Cardiac fibroblast (primary cell): ENCODE measurements around the gene SHISA5.

Experiments used
- DNase-seq, 2 donors: peaks; one replicate each; pipeline versions ENCODE4 v3.0.0 to v3.0.0-alpha.2; 2010; ENCODE audit warnings: low read depth in 2 of 2
- H3K4me3 ChIP-seq, 2 donors: replicated peaks in 1 of 2; 1 replicate in 1 of 2; 2 replicates in 1 of 2; pipeline ENCODE4 v1.5.1; 2011; ENCODE audit warnings: low read depth in 2 of 2, low read length in 2 of 2, mild to moderate bottlenecking in 2 of 2, moderate library complexity in 1 of 2
- TF ChIP-seq, protein P1 (sequence below): IDR thresholded peaks from one replicate; pipeline ENCODE4 v1.5.1; 2011; ENCODE audit warnings: low read depth, mild to moderate bottlenecking, low read length, inconsistent platforms

Gene SHISA5

DNA sequence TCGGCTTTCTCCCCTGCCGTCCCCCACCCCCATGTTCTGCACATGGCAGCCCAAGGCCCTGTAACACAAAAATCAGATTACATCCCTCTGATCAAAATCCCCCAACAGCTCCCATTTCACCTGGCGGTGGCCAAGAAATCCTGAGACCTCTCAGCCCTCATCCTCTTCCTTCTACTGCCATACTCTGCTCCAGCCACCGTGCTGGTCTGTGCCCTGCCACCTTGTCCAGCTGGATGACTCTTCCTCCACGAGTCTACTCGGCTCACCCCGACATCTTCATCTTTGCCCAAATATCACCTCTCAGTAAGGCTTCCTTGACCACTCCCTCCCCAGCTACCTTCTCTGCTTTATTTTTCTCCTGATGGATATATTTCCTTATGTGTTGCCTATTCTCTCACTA is 67.1 kb downstream of the SHISA5 start:
- TF ChIP-seq, protein P1, sequence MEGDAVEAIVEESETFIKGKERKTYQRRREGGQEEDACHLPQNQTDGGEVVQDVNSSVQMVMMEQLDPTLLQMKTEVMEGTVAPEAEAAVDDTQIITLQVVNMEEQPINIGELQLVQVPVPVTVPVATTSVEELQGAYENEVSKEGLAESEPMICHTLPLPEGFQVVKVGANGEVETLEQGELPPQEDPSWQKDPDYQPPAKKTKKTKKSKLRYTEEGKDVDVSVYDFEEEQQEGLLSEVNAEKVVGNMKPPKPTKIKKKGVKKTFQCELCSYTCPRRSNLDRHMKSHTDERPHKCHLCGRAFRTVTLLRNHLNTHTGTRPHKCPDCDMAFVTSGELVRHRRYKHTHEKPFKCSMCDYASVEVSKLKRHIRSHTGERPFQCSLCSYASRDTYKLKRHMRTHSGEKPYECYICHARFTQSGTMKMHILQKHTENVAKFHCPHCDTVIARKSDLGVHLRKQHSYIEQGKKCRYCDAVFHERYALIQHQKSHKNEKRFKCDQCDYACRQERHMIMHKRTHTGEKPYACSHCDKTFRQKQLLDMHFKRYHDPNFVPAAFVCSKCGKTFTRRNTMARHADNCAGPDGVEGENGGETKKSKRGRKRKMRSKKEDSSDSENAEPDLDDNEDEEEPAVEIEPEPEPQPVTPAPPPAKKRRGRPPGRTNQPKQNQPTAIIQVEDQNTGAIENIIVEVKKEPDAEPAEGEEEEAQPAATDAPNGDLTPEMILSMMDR: no peak
- DNase-seq: no peak

DNA sequence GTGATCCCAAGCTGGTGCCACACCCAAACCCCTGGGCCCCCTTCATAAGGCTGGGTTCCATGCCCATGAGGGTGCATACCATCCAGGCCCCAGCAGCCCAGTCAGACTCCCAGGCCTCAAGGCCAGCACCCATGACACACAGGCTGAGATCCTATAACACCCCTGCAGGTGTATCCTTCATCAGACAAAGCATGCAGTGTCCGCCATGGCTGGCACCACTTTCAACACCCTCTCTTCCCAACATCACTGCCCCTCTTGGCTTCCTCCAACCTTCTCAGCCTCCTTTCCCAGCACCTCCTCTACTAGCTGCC is 67.5 kb downstream of the SHISA5 start:
- no peak overlapping the region for H3K4me3 ChIP-seq
- DNase-seq: no peak
- TF ChIP-seq, protein P1: no peak

More for the DNA sequence above, 67.1 kb downstream of the SHISA5 start:
- no peak overlapping the region for H3K4me3 ChIP-seq

DNA sequence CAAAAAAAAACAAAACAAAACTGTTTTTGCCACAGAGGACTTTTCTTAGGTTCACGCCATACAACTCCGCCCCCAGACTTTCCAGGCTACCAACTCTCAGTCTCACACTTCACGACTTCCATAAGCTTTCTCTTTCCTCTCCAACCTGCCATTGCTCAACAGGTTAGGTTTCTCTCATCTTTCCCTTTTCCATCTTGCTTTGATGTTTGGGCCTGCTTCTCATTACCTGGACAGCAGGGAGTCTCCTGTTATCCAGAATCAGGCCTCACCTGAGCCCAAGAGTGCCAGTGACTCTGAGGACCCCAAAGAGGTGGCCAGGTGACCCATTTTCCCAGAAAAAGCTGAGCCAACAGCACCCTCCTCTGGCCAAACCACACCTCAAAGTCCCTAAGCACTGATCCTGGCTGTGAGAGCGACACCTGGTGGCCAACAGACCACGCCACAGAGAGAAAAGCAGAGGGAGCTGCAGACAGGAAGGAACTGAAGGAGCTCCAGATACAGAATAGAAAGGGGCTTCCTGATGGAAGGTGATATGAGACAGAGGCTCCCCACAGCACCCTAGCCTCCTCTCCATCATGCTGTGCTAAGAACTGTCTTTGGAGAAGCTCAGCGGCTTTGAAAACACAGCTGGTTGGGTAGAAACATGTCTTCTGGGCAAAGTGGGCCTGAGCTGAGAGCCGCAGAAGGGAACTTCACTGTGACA is 68.0 kb downstream of the SHISA5 start:
- peak; percentile 87 for DNase-seq
- TF ChIP-seq, protein P1: peak; percentile 100
- no peak overlapping the region for H3K4me3 ChIP-seq

DNA sequence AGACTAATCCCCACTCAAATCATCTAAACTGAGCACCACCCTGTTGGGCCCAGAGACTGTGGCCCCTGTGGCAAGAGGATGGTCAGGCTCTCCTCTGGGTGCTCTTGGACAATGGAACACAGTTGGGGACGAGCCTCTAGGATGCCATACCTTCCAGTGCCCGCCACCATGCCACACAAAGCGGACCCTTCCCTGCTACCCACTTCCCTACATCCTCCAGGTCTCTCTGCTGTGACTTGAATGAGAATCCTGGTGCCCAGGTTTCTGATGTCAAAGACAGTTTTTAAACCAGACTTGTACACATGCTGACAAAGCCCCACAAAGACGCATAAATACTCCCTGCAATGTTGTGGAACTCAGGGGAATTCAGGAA is 68.8 kb downstream of the SHISA5 start:
- H3K4me3 ChIP-seq: no peak overlapping the region
- no peak for DNase-seq
- TF ChIP-seq, protein P1: no peak

DNA sequence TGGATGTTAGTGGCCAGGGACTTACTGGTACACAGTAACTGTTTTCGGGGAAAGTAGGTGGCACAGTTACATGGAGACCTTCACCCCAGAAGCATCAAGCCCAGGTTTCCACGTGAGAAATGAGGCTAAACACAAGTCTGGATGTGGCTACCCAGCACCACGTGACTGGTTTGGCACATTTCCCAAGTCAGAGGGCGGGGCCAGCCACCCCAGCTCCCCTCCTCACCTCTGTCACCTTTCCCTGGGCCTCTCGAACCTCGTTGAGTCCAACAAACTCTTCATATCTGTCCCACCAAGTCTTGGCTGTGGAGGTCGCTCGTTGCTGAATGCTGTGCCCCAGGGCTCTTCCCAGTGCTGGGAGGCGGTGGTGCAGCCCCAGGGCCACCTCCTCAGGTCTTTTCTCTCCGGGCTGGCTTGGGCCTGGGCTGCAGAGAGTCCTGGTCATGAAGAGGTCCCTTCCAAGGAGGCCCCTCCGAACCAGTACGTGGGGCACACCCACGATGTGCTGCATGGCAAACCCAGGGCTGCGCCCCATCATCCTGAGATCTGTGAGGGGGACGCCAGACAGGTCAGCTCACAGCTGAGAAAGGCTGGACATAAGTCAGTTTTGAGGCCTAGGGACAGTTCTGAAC is 69.3 kb downstream of the SHISA5 start:
- H3K4me3 ChIP-seq: no peak overlapping the region
- DNase-seq: no peak
- TF ChIP-seq, protein P1: no peak

DNA sequence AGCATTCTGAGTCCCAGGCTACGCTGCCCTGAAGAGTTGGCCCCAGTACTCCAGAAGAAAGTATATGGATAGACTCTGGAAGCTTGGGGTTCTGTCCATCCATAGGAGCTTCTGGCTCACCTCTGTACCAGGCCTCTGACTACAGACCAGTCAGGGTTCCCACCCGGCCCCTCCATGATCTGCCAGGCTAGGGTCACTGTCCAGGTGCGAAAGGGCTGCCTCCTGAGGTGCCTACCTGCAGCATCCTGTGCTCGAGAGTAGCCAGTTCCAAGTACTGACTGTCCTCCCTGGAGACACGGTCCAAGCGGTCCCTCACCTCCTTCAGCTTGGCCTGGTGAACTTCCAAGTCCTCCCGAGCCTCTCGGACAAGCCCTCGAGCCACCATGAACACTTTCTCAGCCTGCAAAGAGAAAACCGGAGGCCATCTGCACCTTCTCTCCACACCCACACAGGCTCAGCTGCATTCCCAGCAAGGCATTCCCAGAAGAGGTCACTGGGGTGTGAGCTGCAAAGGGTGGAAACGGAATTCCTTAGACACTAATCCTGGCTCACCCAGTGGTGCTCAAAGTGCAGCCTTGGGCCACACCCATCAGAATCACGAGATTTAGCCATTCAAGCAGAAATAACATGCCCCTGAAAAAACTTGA is 70.4 kb downstream of the SHISA5 start:
- TF ChIP-seq, protein P1: no peak

More for the DNA sequence above, 70.4 kb downstream of the SHISA5 start:
- H3K4me3 ChIP-seq: no peak overlapping the region
- DNase-seq: peak in 1 of 2 donors; percentile 78
